ENCODE data around the gene C8G.

Gene C8G

GRCh38 chr9:136968333-136969127 is 23.5 kb downstream of the C8G start:
- DNase-seq (ENCODE audit: low spot score) = no peak

- DNase-seq (ENCODE audit: low spot score) = no peak
Observed at GRCh38 chr9:136969150-136969549, 24.1 kb downstream of the C8G start.

GRCh38 chr9:136969774-136970173 is 24.7 kb downstream of the C8G start:
- DNase-seq (ENCODE audit: low spot score) = no peak

- DNase-seq (ENCODE audit: low spot score) = no peak
Observed at GRCh38 chr9:136970361-136970760, 25.3 kb downstream of the C8G start.

- DNase-seq (ENCODE audit: low spot score) = no peak
Observed at GRCh38 chr9:136971746-136972145, 26.7 kb downstream of the C8G start.

GRCh38 chr9:136972335-136972734 is 27.3 kb downstream of the C8G start:
- DNase-seq (ENCODE audit: low spot score) = no peak

- DNase-seq (ENCODE audit: low spot score) = no peak
Observed at GRCh38 chr9:136972743-136973142, 27.7 kb downstream of the C8G start.

GRCh38 chr9:136973618-136974617 is 28.9 kb downstream of the C8G start:
- DNase-seq (ENCODE audit: low spot score) = no peak

GRCh38 chr9:136974817-136975535 is 29.9 kb downstream of the C8G start:
- no peak for DNase-seq (ENCODE audit: low spot score)

GRCh38 chr9:136975644-136976043 is 30.6 kb downstream of the C8G start:
- peak; percentile 35 for DNase-seq (ENCODE audit: low spot score)

GRCh38 chr9:136977223-136977622 is 32.2 kb downstream of the C8G start, which contains the start of gene PTGDS:
TSS of gene PTGDS (plus strand) at chr9:136977504. CDS start at chr9:136977579, 75 bp downstream.
- DNase-seq (ENCODE audit: low spot score) = no peak

- no peak for DNase-seq (ENCODE audit: low spot score)
Observed at GRCh38 chr9:136977649-136978072, 32.6 kb downstream of the C8G start.

- DNase-seq (ENCODE audit: low spot score) = peak; percentile 57
Observed at GRCh38 chr9:136978073-136978864, 33.2 kb downstream of the C8G start.

GRCh38 chr9:136978865-136979544 is 34.0 kb downstream of the C8G start:
- DNase-seq (ENCODE audit: low spot score) = no peak

GRCh38 chr9:136979769-136980587 is 34.9 kb downstream of the C8G start:
- no peak for DNase-seq (ENCODE audit: low spot score)

GRCh38 chr9:136980669-136981478 is 35.8 kb downstream of the C8G start:
- DNase-seq (ENCODE audit: low spot score) = no peak

- DNase-seq (ENCODE audit: low spot score) = no peak
Observed at GRCh38 chr9:136981588-136982231, 36.7 kb downstream of the C8G start.

Measured in activated CD4-positive, alpha-beta T cell treated with anti-CD3 and anti-CD28 coated beads, Interleukin-2, Interleukin-4, amounts not matched to agents 100 ng/mL and 50 ng/mL, durations not matched to agents 16 hours and 8 hours (primary cell).